NCI-H1105 (cell line): ENCODE results near the gene SDHB.

Source experiments
- DNase-seq: peaks from one replicate; lab custom pipeline; 2025; lab: John Stamatoyannopoulos, UW

Gene SDHB

DNA sequence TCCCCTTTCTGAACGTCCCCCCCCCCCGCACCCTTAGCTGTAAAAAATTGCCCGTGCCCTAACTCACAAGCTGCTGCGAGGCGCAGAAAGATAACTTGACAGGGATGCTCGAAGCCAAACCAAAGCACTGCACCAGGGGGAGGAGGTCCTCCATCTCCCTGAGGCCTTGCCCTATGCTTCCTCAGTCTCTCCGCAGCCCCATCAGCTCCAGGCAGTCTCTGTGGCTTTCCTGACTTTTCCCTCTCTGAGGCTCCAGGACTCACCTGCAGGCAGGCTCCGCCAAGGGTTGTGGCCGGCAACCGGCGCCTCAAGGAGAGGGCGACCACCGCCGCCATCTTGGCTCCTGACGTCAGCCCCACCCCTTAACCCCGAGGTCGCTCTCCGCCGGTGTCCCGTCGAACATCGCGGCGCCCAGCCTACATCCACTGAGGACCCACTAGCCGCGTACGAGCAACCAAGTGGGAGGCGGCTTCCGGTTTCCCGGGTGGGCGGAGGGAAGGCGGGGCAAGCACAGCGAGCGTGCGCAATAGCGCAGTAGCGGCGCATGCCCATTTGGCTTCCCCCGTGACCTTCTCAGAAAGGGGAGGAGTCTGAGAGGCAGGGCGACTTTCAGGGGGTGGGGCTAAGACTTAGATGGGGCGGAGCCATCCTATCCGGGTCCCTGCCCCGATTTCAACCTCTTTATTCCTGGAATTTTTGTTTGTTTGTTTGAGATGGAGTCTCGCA lies at the start of gene SDHB:
Gene SDHB (minus strand): TSS at position 348 of the 726 bp plus-strand sequence. CDS start 13 bp downstream, at position 335.
- peak; percentile 99 for DNase-seq

DNA sequence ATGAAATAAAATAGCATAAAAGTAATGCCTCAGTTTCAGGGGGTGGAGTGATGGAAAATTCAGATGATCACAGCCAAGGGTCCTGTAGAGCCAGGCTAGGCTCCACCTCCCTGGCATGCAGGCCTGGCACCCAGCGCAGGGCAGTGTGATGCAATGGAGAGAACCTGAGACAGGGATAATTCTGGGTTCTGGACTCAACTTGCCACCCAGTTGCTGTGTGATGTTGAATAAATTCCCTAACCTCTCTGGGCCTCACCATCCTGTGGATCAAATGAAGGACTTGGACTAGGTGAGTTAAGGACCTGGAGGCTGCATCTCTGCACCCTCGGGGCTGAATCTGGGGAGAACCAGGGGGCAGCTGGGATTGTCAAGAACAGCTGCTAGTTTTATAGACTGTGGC lies 48.4 kb upstream of the SDHB start:
- DNase-seq, result no peak

DNA sequence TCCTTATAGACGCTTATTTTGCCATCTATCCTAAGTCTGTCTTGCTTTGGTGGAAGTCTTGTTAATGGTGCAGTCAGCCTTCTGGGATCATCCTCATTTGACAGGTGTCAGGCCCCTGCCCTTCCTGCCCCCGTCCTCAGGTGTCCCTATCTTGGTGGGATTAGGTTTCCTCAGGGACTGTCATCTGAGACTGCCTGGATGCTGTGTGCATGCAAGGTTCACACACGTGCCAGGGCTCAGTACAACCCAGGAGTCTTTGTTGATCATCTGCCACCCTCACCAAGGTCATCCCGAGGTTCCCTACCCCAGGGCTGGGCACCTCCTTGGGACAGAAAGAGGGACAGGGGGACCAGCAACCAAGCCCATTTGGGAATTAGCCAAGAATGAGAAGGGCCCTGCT lies 47.4 kb upstream of the SDHB start:
- DNase-seq, result no peak

DNA sequence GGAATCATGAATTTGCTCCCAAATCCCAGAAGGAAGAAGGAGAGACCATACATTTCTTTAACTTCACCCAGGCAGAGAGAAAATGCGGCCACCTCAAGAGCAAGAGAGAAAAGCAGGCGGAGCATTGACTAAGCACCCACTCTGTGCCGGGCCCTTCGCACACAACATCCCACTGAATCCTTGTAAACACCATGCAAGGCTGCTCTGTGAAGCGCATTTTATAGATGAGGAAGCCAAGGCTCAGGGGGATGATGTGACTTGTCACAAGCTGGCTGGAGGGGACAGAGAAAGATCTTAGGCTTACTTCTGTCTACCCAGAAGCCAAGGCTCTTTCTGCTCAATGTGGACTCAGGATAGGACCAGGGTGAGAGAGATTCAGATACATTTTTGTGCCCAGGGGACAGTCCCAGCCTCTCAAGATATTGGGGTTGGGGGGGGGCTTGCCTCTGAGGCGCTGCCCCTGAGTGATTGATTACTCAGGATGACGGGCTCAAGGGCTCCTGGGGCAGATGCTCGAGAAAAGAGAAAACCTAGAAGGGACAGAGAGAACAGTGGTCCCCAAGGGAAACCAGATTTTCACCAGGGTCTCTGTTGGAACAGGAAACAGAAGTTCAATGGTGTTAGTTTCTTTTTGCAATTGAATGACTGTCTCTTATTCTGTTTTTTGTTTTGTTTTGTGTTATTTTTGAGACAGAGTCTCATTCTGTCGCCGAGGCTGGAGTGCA lies 45.9 kb upstream of the SDHB start:
- no peak for DNase-seq

DNA sequence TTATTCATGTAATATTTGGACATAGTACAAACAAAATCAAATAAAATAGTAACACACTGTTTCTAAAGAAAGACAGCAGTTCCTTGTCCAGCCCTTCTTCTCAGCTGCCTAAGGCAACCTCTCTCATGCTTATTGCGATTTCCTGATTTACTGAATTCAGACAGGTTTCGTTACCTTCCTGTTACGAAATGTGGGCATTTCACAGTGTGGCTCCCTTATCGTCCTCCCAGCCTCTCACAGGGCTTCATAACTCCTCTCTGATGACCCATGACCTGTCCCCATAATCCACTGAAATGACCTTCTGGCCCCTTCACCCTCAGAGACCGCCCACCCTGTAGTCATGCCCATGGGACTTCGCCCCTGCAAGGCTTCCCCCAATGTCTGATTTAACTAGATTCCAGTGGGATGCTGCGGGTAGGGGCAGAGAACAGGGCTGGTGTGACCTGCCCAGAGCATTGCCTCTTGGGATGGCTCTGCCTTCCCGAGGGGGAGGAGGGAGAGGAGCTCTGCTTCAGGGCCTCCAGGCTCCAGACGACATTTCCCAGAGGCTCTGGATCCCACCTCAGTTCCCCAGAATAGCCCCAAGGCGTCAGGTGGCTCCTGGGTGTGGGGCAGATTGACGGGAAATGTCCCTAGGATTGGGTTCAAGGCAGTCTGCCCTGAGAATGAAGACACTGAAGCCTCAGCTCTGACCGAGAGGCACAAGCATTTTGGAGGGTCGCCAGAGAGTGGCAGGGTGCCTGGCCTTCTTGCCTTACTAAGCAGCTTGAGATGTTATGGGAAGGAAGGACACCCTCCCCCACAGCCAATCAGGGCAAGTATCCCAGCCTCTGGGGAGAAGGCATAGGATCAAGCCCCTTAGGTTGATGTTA lies 44.9 kb upstream of the SDHB start:
- DNase-seq, result no peak

DNA sequence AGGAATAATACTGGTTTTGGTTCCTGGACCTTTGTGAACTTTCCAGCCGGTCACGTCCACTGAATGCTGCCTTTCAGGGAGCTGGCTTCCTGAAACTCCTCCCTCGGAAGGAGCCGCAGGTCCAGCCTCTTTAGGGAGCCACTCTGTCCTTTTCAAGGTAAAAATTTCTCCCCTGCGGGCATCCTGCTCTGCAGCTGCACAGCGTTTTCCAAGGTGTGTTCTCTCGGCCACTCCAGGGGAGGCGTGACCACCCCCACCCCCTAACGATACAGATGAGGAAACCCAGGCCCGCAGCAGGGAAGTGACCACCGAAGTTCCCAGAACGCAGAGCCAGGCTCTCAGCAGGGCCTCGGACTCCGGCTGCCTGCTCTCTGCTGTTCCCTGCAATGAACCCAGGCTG lies 44.0 kb upstream of the SDHB start:
- no peak for DNase-seq

DNA sequence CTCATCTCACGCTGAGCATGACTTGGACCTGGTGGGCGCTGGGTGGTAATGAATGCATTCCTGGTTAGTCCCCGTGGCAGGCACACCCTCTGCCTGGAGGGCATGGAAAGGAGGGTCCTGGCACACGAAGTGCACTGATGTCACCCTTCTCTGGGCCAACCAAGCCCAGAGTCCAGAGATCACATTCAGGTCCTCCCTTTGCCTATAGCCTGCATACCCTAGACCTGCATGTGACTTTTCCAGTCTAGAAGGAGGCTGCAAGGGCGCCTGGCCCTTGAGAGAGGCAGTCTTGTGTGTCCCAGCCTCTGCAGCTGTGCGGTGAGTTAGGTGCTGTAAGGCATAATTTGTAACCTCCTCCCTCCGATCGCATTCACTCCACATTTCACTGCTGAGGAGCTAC lies 43.3 kb upstream of the SDHB start:
- no peak for DNase-seq

DNA sequence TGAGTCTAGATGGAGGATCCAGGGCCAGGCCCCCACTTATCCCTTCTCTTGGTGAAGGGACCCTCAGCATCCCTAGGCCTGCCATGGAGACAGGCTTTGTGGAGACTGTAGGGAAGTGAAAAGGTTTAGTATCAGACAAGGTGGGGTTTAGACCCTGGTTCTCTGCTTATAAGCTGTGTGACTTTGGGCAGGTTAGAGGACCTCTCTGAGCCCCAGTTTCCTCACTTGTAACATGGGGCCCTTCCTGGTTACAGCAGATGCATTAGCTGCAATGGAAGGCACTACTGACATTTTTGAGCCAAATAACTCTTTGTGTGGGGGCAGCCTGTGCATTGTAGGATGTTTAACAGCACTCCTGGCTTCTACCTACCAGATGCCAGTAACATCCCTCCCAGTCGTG lies 42.8 kb upstream of the SDHB start:
- no peak for DNase-seq

DNA sequence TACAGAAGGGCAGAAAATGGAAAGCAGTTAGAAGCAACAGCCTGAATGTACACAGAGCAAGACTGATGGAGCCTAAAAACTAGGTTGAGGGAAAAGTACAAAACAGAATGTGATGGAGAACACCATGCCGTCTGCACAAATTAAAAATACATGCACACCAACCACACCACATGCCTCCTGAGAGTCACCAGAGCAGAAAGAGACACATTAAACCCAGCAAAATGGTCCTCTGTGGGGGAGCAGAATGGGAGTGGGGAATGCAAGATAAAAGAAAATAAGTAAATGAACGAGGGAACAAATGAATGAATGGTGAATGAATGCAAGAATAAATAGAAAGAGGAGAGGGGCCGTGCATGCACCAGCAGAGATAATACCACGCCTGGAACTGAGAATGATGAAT lies 41.3 kb upstream of the SDHB start:
- no peak for DNase-seq

DNA sequence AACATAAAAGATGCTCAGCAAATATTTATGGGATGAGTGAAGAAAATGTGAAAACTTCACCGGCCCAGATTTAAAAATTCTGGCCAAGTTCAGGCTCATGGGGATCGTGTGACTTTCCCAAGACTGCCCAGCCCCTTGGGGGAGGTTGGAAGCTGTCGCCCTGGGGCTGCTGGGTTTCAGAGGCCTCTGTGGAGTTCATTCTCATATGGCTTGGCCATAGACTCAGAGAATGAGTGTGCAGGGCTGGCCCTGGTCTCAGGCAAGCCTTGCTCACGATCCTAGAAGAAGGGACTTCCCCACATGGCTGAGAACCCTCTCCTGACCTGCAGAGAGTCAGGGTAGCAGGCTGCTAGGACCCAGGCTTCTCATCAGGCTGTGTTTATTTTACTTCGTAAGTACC lies 40.8 kb upstream of the SDHB start:
- no peak for DNase-seq

DNA sequence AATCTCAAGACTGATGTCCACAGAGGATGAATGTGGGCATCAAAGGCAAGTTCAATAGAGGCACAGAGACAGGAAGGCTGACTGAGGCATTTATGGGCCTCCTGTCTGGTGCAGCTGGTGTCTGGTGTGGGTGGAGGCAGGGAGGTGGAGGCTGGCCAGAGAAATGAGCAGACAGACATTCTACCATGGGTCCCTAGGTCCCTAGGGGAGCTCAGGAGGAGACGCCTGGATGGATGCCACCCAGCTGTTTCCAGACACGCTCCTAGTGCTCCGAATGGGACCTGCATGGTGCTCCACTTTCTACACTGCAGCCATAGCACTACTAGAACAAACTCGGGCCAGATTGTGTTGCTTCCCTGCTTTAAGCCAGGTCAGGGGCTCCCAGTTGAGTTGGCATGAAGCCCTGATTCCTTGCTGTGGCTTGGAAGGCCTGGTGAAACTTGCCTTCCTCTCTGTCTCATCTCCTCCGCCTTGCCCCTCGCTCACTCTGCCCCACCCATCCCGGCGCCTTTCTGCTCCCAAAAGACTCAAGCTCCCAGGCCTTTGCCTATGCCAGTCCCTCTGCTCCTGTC lies 40.1 kb upstream of the SDHB start:
- DNase-seq, result no peak

DNA sequence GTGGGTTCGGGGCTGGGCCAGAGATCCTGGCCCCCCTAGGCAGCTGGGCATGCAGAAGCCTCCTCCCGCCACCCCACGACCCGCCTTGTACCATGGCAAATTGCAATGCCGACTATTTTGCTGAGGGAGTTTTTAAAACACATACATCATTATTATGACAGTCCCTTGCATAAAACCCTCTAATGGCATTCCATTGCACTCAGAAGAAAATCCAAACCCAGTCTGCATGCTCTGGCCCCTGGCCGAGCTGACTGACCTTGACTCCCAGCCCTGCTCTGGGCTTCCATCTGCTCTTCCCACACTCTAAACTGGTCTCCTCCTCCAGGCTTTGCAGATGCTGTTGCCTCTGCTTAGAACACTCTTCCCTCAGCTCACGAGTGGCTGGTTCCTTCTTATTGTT lies 37.4 kb upstream of the SDHB start:
- DNase-seq, result no peak

DNA sequence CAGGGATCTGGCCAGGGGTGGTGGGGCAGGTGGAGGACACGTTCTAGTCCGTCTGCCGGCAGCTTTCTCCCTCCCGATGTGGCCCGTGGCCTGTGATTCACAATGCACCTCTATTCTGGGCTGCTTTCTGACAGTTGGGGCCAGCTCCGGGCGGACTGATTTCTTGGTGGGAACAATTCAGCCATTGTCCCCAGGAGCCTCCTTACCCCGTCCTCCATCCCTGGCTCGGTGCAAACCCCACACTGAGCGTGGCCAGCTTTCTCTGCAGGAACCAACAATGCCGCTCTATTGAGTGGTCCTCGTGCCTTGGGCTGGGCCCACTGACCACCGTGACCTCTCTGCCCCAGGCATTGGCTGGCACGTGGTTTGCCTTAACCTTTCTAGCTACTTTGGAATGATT lies 35.7 kb upstream of the SDHB start:
- no peak for DNase-seq

DNA sequence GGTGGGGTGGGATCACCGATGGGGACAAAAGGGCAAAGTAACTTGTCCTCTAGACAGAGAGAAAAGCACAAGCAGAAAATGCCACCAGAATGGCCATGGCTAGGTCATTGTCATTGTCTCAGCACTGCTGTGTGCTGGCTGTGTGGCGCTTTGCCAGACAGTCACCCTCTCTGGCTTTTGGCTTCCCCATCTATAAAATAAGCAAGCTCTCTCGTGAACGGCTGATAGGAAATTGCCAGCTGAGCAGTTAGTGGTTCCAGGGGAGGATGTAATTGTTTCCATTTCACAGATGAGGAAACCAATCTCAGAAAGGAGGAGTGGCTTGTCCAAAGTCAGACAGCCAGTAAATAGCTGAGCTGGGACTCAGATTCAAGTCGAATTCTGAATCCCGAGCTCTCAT lies 32.9 kb upstream of the SDHB start:
- no peak for DNase-seq

DNA sequence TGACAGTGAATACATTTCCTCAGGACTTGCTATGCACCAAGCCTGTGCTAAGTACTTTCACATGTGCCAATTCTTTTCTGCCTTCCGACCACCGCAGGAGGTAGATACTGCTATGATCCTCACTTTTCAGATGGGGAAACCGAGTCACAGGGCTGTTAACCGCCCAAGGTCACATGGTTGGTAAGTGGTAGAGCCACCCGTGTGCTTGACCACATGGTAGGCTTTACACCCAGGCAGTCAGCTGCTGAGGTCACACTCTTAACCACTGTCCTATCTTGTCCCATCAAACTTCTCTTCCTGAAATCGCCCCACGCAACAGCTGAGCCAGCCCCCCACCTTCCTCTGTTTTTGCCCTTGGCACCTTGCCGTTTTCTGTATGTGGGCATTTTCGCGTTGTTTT lies 31.0 kb upstream of the SDHB start:
- no peak for DNase-seq

DNA sequence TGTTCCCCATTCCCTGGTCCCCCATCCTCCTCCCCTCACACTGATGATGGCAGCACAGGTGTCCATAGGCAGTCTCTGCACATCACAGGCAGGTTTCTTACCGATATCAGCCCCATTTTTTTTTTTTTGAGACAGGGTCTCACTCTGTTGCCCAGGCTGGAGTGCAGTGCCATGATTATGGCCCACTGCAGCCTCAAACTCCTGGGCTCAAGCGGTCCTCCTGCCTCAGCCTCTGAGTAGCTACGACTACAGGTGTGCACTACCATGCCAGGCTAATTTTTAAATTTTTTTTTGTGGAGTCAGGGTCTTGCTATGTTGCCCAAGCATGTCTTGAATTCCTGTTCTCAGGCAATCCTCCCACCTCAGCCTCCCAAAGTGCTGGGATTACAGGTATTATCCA lies 28.9 kb upstream of the SDHB start:
- DNase-seq, result no peak

DNA sequence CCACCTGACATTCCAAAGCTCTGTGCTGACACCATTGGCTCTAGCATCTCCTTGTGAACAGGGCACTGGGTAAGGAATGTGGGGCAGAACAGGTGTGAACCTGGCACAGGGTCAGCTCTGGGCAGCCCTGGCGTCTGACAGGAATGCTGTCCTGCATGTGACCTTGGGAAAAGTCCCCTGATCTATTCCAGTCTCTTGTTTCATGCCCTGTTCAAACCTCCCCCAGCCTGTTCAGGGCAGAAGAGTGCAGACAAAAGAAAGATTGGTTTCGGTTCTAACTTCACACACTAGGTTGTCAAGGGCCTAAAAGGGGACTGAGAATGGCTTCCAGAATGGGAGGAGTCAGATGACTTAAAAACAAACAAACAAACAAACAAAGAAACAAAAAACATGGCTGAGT lies 27.6 kb upstream of the SDHB start:
- no peak for DNase-seq

DNA sequence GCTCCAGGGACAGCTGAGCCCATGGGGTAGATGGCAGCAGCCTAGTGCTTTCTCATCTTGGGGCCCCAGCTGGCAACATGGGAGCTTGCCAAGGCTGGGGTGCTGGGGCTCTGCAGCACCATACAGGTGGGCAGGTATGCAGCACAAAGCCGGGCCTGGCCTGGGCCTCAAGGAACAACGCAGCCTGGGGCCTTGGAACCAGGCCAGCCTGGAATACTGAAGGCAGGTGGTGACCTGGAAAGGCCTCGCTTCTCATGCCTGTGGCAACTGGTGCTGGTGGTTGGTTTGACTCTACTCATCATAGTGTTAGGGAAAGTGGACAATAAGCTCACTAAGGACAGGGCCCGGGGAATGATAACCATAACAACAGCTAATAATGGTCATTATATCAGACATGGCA lies 27.0 kb upstream of the SDHB start:
- no peak for DNase-seq

DNA sequence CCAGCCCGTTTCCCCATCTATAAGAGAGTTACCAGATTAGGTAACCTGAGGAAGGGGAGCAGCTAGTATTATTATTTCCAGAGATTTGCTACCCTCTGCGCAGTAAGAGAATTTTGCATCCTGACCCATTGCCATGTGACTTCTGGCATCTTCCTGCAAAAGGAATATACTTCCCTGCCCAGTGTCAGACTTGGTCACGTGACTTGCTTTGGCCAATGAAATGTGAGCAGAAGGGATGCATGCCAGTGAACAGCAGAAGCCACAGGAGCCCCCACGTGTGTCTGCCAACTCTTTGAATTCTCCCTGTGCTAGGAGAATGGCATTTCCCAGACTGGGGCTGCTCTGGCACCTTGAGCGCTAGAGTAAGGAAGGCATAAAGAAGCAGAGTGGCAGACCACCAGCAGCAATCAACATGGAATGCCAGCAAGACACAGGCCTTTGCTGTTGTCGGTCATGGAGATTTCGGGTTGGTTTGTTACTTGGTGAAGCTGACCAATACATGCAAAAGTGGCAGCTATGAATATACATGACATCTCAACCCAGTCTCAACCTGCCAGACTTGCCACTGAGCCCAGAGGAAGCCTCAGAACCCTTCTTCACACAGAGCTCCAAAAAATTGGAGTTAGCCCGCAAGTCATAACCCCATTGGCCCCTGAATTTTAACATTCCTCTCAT lies 26.4 kb upstream of the SDHB start:
- DNase-seq, result no peak

DNA sequence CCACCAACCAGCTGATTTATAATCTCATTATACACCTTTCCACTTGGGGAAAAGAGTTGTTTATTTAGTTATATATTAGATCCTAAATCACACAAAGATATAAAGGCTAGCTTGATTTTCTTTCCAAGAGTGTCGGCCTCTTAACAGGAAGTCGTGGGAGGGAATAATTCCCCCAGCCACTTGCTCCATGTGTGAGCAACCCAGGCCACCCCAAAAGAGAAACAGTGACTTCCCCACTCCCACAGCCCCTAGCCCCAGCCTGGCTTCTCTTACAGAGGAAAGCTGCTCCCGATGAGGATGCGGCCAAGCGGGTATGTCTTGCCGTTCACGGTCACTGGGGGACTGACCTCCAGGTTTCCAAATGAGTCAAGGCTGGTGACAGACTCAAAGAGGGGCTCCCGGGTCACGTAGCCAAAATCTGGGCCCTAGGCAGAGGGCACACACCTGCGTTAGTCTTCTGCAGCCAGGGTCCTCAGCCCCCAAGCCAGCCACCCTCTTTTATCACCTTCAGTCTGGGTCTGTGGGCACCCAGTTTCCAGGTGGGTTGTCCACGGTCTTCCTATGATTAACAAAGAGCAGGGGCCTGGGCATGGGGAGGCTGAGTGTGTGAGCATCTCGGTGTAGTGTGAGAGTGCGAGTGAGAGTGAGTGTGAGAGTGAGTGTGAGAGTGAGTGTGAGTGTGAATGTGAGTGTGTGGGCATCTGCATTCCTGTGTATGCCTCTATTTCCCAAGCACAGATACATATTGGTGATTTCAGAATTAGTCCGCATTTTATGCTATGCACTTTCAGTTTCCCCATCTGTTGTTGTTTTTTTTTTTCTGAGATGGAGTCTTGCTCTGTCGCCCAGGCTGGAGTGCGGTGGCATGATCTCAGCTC lies 25.4 kb upstream of the SDHB start:
- no peak for DNase-seq
